Activated naive CD8-positive, alpha-beta T cell (primary cell): Measurements from ENCODE around the gene ZNF600.
"Not testable (repeated sequence)": the region's sequence is repeated elsewhere in the genome, so short reads cannot be mapped to it uniquely, and the experiment has no call there.

Experiments used
- H3K27ac Mint-ChIP-seq: one replicate; pipeline ENCODE4 v1.8.0; 2021; ENCODE audit warnings: mixed read lengths
- H3K27me3 Mint-ChIP-seq: one replicate; pipeline ENCODE4 v1.8.0; 2021; ENCODE audit warnings: mixed read lengths
- H3K36me3 Mint-ChIP-seq: one replicate; pipeline ENCODE4 v1.8.0; 2021; ENCODE audit warnings: mixed read lengths
- H3K4me1 Mint-ChIP-seq: one replicate; pipeline ENCODE4 v1.8.0; 2021; ENCODE audit warnings: low read depth, mixed read lengths
- H3K4me3 Mint-ChIP-seq: one replicate; pipeline ENCODE4 v1.8.0; 2021; ENCODE audit warnings: mild to moderate bottlenecking, mixed read lengths
- H3K9me3 Mint-ChIP-seq: one replicate; pipeline ENCODE4 v1.8.0; 2021; ENCODE audit warnings: low read depth, mixed read lengths

ZNF600 gene

DNA sequence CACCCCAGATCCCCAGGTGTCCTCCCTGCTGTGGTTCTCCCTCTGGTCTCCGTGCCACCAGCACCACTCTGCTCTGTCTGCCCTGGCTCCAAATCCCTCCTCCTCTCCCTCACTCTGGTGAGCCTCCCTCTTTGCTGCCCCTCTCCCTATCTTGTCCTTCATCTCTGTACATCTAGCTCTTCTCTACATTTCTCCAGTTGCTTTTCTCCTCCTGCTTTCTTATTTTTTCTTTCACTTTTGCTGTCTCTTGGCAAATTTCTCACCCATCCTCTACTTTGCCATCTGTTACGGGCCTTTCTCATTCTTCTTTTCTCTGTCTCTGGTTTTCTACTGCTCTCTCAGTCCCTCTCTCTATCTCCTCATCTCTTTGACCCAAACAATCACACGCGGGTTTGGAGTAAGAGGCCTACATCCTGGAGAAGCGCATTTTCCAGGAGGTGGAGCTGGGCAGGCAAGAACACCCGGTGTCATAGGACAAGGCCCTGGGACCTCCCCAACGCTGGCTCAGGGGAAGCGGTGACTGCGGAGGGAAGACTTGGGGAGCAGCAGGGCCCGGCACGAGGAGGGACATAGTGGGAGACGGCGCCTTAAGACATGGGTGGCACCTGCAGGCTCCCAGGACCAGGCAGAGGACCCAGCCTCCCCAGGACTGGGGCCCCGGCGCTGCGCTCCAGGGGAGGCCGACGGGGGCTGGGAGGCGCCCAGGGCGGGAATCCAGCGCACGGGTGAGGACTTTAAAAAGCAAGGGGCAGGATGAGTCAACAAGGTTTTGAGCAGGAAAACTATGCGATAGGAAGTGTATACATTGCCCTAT is 61.7 kb downstream of the ZNF600 start:
- Mint-ChIP-seq H3K4me1 (peaks cover 4% of the 10 kb centered on the region), H3K4me3 (no peak overlapping the region), H3K27me3 (no peaks in the 10 kb centered on the region), H3K36me3 (peaks cover 38% of the 10 kb centered on the region), H3K27ac (no peak overlapping the region), H3K9me3 (peaks cover 7% of the 10 kb centered on the region)

DNA sequence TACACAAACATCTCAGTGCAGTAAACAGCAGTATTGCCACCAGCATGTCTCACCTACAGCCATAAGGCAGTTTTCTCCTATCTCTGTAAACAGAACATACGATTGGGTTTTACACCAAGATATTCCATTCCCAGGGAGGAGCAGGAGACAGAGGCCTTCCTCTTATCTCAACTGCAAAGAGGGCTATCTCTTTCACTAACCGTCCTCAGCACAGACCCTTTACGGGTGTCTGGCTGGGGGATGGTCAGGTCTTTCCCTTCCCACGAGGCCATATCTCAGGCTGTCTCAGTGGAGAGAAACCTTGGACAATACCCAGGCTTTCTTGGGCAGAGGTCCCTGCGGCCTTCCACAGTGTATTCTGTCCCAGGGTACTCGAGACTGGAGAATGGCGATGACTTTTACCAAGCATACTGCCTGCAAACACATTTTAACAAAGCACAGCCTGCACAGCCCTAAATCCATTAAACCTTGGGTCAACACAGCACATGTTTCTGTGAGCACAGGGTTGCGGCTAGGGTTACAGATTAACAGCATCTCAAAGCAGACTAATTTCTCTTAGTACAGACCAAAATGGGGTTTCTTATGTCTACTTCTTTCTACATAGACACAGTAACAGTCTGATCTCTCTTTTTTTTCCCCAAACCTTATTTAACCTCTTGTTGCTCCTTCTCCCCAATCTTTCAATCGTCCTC is 62.5 kb downstream of the ZNF600 start:
- H3K27ac Mint-ChIP-seq, H3K4me1 Mint-ChIP-seq, H3K4me3 Mint-ChIP-seq, H3K27me3 Mint-ChIP-seq: not testable (repeated sequence)
- Mint-ChIP-seq H3K36me3 (peaks cover 41% of the 10 kb centered on the region), H3K9me3 (peaks cover 12% of the 10 kb centered on the region)

DNA sequence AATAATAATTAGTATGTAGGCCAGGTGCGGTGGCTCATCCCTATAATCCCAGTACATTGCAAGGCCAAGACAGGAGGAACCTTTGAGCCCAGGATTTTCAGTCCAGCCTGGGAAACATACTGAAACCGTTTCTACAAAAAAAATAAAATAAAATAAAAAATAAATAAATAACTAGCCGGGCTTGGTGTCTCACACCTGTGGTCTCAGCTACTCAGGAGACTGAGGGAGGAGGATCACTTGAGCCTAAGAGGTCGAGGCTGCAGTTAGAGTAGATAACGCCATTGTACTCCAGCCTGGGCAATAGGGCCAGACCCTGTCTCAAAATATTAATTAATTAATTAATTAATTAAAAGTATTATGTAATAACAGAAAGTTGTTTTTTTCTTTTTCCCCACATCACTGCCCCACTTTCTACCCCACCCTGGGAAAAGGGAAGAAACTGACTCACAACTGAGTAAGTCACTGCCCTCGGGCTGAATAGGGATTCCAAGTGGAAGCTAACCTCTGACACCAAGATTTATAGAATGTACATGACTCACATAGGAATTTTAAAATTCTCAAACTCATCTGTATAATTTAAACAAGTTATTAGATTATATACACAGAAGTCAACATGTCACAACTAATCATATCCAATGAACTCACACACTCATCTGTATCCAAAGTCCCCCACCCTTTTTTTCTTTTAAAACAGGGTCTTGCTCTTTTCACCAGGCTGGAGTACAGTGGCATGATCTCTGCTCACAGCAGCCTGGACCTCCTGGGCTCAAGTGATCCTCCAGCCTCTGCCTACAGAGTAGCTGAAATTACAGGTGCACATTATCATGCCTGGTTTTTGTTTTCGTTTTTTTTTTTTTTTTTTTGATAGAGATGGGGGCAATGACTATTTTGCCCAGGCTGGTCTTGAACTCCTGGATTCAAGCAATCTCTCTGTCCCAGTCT is 64.3 kb downstream of the ZNF600 start:
- Mint-ChIP-seq H3K9me3 (peaks cover 12% of the 10 kb centered on the region), H3K27ac (no peak overlapping the region), H3K4me3 (no peak overlapping the region), H3K36me3 (peaks cover 35% of the 10 kb centered on the region), H3K27me3 (no peaks in the 10 kb centered on the region), H3K4me1 (peaks cover 9% of the 10 kb centered on the region)

DNA sequence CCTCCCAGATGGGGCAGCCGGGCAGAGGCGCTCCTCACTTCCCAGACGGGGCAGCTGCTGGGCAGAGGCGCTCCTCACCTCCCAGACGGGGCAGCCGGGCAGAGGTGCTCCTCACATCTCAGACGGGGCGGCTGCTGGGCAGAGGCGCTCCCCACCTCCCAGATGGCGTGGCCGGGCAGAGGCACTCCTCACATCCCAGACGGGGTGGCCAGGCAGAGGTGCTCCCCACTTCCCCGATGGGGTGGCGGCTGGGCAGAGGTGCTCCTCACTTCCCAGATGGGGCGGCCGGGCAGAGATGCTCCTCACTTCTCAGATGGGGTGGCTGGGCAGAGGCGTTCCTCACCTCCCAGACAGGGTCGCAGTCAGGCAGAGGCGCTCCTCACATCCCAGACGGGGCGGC is 66.0 kb downstream of the ZNF600 start:
- Mint-ChIP-seq H3K4me1 (peaks cover 16% of the 10 kb centered on the region), H3K36me3 (peaks cover 38% of the 10 kb centered on the region), H3K9me3 (peaks cover 12% of the 10 kb centered on the region)
- not testable (repeated sequence) for H3K27ac Mint-ChIP-seq, H3K27me3 Mint-ChIP-seq, H3K4me3 Mint-ChIP-seq

DNA sequence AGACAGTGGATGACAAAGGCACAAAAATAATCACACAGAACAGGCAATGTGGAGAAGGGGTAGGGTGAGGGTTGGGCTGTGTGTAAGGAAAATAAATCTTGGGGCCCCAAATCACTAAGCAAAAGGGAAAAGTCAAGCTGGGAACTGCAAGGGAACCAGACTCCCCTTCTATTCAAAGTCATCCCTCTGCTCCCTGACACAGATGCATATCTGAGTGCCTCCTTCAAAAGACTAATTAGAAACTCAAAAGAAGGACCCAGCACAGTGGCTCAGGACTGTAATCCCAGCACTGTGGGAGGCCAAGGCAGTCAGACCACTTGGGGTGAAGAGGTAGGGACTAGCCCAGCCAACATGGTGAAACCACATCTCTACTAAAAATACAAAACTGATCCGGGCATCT is 70.1 kb downstream of the ZNF600 start:
- Mint-ChIP-seq H3K27ac (no peak overlapping the region), H3K4me1 (peaks cover 21% of the 10 kb centered on the region), H3K36me3 (peaks cover 42% of the 10 kb centered on the region), H3K27me3 (no peaks in the 10 kb centered on the region), H3K9me3 (peaks cover 9% of the 10 kb centered on the region), H3K4me3 (no peak overlapping the region)

DNA sequence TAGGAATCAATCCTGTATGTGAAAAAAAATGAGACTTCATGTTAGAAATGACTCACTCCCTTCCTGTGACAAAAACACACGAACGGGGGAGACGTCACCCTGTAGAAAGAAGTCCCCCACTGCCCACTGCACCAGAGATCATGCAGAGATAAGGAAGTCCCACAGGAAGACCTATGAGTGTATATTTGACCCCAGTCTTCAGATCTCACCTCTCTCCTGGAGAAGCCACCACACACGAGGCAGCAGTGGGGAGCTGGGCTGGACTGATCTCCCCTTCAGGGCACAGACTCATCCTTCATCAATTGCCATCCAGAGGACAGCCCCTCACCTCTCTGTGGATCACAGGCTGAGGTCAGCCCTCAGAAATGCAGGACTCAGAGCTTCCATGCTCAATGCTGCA is 70.7 kb downstream of the ZNF600 start:
- not testable (repeated sequence) for H3K9me3 Mint-ChIP-seq, H3K27me3 Mint-ChIP-seq
- Mint-ChIP-seq H3K4me1 (peaks cover 21% of the 10 kb centered on the region), H3K4me3 (peak overlapping the region; percentile 17), H3K36me3 (peaks cover 45% of the 10 kb centered on the region), H3K27ac (peak overlapping the region; percentile 64)

DNA sequence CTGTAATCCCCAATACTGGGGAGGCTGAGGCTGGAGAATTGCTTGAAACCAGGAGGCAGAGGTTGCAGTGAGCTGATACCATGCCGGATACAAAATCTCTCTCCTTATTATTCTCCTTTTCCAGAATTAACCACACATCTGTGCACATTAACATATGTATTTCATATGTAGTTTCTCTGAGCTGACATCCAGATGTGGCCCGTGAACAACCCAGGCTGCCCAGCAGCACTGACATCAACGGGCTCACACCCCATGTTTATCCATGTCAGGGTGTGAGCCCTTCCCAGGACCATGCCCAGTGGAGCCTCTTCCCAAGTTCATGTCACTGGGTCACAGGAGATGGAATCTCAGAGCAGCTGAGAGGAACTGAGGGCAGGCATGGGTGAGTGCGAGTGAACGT is 71.3 kb downstream of the ZNF600 start:
- H3K36me3 Mint-ChIP-seq, result peaks cover 48% of the 10 kb centered on the region
- H3K9me3 Mint-ChIP-seq, H3K4me3 Mint-ChIP-seq: not testable (repeated sequence)

More for the DNA sequence above, 71.3 kb downstream of the ZNF600 start:
- not testable (repeated sequence) for H3K27me3 Mint-ChIP-seq
- Mint-ChIP-seq H3K27ac (peak overlapping the region; percentile 54), H3K4me1 (peaks cover 21% of the 10 kb centered on the region)
